Measurements from ENCODE around the gene ESPN.
"Not testable (repeated sequence)": the region's sequence is repeated elsewhere in the genome, so short reads cannot be mapped to it uniquely, and the experiment has no call there.

ESPN gene

DNA sequence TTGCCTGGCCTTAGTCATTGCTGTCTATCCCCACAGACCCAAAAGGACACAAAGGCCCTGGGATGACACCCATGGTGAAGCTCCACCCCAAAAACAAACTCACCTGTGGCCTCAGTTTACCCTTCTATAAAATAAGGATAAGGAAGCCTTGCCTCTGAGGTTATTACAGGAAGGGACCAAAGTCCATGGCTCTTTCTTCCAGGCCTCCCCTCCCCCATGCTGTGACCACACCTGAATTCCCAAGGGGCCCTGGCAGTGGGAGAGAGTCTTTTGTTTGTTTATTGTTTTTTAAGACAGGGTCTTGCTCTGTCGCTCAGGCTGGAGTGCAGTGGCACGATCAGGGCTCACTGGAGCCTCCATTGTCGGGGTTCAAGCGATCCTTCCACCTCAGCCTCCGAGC is 51.9 kb downstream of the ESPN start:
- in situ Hi-C loops (cut with MboI; ENCODE audit: low sequenced_read_pairs) = no loop called here

DNA sequence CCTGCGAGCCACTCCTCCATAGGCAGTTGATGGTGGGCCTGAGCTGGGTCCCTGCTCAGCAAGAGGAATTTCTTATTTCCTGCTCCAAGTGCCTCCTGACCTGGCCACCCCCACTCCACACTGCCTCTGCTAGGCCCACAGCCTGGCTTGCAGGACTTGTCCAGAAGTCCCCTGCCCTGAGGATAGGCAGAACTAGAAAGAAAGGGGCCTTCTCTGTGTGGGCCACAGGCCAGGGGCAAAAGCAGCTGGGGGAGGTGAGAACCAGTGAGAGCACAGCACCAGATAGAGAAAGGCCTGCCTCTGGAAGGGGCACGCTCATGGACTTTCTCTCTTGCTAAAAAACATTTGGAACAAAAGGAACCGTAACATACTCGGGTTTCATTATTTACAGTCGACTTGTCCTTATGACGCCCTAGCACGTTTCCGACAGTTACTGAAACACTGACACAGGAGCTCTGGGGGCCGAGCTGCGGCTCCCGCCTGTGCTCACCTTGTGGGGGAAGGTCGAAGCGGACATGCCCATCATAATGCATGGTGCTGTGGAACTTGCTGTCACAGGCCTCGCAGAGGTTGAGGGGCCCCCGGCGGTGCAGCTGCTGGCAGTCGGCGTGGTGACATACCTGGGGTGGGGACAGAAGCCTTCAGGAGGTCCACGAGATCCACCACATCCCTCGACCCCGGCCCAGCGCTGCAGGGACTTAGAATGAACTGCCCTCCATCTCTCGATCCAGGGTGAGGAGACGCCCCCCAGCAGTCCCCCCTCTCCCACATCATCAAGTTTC is 52.7 kb downstream of the ESPN start:
- in situ Hi-C loops (cut with MboI; ENCODE audit: low sequenced_read_pairs) = no loop called here

DNA sequence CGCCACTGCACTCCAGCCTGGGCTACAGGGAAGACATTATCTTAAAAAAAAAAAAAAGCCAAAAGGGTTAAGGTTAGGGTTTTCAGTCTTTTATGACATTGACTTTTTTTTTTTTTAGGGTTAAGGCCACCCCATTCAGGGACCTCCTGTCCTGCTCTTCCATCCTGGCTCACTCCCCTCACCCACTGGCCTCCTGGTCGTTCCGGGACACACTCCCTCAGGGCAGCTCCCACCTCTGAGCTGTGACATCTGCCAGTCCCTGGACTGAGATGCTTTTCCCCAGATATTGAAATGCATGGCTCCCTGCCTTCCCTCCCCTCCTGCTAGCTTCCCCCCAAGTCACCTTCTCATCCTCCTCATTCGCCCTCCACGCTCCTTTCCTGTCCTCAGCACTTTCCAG is 57.2 kb downstream of the ESPN start:
- in situ Hi-C loops (cut with MboI; ENCODE audit: low sequenced_read_pairs) = no loop called here

DNA sequence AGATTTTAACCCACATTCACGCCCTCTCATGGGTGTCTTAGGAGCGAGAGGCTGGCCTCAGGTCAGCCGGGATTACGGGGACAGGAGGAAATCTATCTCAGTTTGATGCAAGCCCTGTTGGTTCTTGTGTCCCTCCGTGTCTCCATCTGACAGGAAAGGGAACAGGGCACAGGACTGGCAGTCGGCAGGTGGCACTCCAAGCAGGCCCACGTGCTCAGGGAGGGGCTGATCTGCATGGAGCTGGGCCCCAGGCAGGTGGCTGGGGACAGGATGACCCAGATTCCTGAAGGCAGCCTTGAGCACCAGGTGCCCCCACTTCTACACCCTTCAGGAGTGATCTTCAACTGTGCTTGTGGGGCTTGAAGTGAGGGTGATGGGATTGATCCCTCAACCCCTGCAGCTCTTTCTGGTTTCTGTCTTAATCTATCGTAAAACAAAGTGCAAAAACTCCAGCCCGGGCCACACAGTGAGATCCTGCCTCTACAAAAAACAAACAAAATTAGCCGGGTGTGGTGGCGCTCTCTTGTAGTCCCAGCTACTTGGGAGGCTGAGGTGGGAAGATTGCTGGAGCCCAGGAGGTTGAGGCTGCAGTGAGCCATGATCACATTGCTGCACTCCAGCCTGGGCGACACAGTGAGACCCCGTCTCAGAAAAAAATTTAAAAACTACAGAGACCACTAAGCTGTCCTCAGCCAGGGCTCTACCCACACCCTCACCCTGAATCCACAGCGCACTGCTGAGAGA is 58.6 kb downstream of the ESPN start:
- in situ Hi-C loops (cut with MboI; ENCODE audit: low sequenced_read_pairs) = no loop called here

DNA sequence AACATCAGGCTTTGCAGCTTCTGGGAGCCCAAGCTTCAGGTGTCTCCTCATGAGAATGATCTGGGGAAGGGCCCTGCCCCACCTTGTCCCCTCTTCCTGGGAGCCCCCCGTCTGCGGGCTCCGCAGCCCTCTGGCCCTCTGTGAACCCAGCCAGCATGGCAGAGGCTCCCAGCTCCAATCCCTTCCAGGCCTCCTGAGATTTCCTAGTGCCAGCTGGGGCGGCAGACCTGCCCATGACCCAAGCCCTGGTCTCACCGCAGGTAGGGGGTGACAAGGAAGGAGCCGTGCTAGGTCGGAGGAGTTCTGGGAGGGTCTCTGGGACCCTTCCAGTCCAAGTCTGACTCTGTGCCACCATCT is 59.2 kb downstream of the ESPN start:
- in situ Hi-C loops (cut with MboI; ENCODE audit: low sequenced_read_pairs) = no loop called here

DNA sequence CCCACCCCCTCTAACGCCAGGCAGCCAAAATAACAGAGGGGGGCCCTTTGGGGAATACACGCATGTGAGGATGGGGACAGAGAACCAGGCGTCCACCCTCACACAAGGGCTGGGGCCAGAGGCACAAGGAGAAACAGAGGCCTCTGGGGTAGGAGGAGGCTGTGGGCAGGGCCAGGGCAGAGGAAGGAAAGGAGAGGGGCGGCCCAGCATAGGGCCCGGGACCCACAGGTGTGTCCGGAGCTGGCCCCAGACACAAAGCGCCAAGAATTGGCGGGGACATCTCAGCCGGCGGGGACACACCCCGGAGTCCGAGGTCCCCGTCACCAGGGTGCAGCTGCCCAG is 60.2 kb downstream of the ESPN start:
- in situ Hi-C loops (cut with MboI; ENCODE audit: low sequenced_read_pairs) = no loop called here

DNA sequence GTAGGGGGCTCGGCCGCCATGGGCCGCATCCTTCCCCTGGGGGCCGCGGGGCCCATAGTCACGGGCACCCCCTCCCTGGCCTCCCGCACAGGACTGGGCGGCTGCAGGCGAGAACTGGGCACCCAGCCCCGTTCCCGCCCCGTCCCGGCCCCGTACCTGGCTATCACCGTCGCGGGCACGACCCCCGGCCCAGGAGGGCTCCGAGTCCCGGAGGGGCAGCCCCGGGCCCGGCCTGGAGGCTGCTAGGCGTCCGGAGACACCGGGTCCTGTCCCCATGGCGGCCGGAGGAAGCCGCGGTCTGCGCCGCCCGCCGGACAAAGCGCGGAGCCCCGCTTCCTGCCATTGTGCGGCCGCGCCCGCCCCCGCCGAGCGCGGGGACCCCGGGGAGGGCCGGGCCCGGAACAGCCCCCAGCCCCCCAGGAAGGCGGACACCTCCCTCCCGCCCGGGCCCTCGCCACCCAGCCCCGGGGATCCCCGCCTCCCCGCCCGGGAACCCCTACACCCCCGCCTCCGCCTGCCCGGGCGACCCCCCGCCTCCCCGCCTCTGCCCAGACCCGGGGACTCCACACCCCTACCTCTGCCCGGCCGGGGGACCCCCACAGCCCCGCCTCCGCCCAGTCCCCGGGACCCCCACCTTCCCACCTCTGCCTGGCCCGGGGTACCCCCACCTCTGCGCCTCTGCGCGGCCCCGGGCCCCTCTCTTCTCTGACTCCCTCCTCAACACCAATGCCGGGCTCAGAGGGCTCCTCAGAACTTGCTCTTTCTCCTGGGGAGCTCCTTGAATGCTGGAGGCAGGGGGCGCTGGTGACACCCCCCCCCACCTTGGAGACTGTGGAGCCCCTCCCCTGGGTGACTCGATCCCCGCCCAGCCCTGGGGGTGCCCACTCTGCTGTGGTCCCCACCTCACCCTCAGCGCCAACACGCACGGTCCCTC is 60.9 kb downstream of the ESPN start:
- in situ Hi-C loops (cut with MboI; ENCODE audit: low sequenced_read_pairs) = no loop called here

DNA sequence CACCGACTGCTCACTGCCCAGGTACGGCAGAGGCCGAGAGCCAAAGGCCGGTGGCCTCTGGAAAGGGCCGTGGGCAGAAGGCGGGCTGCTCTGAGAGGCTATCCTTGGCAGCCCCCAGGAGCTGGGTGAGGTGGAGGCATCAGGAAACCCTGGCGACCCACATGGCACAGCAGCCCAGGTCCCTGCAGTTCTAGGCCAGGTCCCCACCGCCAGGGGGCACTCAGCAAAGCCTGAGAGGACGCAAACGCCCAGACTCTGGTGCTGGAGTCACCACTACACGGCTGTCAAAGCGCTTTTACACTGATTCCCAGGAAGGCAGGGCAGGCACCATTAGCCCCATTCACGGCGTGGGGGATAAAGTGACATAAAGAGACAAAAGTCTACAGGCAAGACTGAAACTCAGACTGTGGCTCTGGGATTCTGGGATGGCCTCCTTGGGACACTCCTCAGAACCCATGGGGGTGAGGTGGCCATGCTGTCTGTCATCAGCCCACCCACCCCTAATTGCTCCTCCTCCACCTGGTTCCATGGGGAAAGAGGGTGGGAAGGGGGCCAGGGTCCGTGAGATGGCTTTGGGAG is 61.9 kb downstream of the ESPN start:
- in situ Hi-C loops (cut with MboI; ENCODE audit: low sequenced_read_pairs) = no loop called here

DNA sequence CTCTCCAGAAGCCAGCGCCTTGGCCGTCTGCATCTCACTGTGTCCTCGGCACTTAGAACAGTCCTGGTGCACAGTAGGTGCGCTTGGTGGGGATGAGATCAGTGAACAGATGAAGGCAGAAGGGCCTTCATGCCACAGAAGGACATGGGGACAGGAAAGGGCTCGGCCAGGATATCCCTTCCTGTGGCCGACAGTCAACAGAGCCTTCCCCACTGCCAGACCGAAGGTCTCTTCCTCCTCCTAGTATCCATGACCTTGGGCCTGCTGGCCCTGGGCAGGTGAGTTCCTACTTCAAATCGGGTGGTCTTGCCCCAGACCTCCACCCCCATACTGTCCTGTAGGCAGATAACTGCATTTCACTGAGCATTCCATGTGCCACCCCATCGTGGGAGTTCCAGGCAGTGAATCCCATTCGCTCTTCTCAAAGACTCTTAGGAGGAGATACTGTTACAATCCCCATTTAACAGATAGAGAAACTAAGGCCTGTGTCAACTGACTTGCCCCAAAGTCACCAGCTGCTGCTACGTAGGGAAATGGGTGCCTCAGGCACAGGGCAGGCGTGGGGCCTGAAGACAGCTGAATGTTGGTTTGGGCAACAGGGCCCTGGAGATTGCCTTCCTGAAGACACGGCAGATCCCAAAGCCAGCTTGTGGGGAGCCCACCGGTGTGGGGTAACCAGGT is 63.4 kb downstream of the ESPN start:
- in situ Hi-C loops (cut with MboI; ENCODE audit: low sequenced_read_pairs) = no loop called here

DNA sequence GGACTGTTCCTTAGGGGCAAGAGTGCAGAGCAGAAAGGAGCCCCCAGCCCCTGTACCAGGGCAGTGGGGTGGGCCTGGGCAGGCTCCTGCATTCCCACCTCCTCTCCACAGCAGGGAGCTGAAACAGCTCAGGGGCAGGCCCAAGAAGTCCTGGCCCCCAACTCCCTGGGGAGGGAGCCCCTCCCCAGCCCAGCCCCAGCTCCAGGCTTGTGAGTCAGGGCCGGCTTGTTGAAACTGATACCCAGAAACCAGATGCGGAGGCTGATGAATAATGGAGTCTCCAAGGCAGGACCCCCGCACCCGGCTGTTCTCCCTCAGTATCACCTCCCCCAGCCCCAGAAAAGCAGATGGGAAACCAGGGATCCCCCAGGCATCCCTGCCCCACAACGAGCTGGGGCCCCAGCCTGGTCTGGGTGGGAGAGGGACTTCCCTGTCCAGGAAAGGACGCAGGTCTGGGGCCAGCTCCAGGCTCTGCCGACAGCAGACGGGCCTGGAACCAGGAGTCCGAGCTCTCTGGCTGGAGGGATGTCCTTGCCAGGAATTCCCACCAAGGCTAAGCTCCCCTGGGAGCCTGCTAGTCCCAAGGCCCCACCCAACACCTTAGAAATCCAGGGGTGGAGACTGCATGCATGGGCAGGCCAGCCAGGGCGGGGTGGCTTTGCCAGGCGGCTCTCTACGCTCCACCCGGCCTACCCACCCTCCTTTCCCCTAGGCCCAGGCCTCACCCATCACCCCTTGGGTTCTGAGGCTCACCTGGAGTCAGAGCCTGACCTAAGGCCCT is 64.2 kb downstream of the ESPN start:
- in situ Hi-C loops (cut with MboI; ENCODE audit: low sequenced_read_pairs) = no loop called here

DNA sequence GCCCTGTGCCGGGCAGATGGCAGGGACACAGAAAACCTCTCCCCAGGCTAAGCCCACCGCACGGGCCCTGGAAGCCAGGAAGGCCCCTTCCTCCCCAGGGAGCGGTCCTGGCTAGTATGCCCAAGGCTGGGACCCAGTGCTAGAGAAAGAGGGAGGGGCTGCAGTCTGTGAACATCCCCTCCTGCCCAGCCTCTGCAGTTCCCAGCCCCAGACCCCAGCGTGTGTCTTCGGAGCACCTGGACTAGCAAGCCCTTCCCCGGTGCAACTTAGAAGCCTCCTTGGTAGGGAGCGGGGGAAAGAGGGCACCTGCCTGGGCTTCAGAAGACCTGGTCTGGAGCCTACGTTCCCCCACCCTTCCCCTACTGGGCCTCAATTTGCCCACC is 64.8 kb downstream of the ESPN start:
- in situ Hi-C loops (cut with MboI; ENCODE audit: low sequenced_read_pairs) = no loop called here

DNA sequence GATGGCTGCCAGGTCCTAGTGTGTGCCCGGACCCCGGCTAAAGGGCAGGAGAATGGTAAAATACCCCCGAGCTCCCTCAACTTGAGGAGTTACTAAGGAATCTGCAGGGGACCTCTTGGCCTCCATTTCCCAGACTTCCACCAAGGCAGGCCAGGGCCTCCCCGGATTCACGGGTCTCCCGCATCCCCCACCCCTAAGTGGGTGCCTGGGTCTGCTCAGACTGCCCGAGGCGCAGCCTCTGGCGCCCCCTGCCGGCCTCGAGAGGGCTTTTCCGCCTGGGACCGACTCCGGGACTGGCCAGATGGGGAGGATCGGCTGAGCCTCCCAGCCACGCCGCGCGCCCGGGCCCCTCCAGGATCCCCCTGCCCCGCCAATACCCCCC is 65.2 kb downstream of the ESPN start:
- in situ Hi-C loops (cut with MboI; ENCODE audit: low sequenced_read_pairs) = no loop called here

DNA sequence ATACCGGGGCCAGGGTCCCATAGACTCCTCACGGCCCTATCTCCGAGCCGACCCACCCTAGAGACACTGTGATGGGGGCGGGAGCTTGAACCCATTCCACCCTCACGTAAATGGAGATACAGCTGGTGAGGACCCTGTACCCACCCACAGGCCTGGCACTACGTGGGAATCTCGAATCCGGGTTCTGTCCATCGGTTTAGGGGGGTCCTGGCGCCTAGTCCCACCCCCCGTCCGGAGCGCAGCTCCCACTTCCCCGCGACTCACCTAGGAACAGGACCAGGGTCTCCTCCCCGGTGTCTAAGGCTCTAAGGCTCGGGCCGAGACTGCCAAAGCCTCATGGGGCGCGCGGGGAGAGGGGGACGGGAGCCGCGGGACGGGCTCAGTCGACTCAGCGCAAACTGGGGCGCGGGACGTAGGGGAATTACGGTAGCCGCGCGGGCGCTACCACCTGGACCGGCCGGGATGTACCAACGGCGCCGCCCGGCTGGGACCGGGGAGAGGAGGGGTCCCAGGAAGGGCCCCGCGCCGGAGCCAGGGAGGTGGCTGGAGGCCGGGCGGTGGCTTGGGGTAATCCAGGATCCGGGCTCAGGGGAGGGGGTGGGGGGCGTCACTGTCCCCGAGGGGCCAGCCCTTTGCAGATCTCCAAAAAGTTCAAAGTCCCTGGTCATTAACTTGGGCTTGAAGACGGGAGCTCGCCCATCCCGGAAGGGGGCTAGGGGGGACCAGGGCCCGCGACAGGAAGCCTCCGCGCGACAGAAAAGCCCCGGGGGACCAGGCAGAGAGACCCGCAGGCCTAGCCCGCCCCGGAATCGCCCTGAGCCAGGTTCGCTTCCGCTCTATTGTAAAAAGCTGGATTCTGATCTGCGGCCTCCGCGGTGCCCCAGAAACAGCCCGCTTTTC is 65.9 kb downstream of the ESPN start:
- in situ Hi-C loops (cut with MboI; ENCODE audit: low sequenced_read_pairs) = no loop called here

DNA sequence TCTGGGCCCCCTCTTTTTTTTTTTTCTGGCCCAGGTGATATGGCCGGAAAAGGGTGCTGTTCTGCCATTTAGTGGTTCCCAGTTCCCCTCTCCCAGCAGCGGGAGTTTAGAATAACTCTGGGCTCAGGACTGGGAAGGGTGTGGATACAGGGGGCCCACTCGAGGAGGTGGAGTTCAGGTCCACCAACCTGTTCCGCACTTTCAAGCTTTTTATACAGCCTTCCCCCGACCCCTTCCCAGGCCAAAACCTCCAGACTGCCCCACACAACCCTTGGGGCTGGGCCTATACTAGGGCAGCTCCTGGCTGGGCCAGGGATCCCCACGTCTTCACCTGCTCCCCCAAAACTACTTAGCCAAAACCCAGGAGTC is 66.5 kb downstream of the ESPN start:
- in situ Hi-C loops (cut with MboI; ENCODE audit: low sequenced_read_pairs) = no loop called here

DNA sequence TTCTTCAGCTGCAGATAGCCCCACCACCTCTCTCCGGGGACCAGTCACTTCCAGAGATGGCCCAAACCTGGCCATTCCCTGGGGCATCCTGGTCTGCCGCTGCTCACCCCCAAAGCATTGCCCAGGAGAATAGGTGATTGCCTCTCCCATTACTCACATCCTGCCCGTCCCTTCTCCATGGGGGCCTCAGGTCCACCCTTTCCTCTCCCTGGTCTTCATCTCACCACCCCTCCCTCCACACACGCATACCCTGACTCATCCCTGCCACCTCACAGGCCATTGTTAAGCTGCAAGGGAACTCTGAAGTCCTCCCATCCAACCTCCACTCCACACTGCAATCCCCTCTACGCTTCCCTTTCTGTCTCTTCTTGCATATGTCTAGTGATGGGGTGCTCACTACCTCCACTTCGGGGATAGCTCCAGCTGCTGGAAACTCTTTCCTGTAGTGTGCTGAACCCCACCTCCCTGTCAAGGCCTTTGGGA is 66.9 kb downstream of the ESPN start, which contains the start of gene PLEKHG5:
Gene PLEKHG5 (minus strand): TSS at position 188 of the 483 bp plus-strand sequence. CDS start 14,096 bp downstream, outside the sequence.
- in situ Hi-C loops (cut with MboI; ENCODE audit: low sequenced_read_pairs) = no loop called here

DNA sequence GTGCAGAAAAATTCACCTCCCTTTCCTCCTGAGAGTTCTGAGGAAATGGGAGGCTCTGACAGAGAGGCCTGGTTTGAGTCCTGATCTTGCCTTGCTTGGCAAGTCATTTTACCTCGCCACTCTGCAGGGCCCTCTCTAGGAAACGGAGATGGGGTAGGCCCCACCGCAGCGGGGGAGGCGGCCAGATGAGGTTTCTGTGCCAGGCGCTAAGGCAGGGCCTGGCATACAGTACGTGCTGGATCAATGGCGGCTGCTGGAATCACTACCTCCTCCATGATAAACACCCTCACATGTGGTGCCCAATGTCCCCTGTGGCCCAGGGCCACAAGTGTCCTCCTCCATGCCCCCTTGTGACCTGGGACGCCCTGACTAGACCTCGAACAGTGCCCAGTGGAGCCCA is 67.4 kb downstream of the ESPN start:
- in situ Hi-C loops (cut with MboI; ENCODE audit: low sequenced_read_pairs) = no loop called here

DNA sequence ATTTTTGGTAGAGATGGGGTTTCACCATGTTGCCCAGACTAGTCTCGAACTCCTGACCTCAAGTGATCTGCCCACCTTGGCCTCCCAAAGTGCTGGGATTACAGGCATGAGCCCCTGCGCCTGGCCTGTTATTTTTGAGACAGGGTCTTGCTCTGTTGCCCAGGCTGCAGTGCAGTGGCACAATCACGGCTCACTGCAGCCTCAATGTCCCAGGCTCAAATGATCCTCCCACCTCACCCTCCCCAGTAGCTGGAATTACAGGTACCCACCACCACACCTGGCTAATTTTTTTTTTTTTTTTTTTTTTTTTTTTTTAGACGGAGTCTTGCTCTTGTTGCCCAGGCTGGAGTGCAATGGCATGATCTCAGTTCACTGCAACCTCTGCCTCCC is 69.3 kb downstream of the ESPN start:
- in situ Hi-C loops (cut with MboI; ENCODE audit: low sequenced_read_pairs) = not testable (repeated sequence)

DNA sequence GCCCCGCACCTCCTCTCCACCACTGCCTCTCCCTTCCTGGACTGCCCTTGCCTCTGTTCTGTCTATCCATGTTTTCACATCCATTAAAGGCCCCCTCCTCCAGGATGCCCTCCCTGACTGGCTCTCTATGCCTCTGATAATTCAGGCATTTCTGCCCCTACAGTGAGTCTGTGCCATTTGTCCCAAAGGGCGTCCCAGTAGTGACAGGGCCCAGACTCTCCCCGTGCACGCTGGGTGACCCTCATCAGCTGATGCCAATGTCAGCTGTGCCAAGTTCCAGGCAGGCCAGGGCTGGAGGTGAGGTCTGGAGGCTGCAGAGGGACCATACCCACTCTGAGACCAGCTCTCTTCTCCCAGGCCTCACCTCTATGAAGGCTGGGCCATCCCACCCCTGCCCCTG is 70.1 kb downstream of the ESPN start:
- in situ Hi-C loops (cut with MboI; ENCODE audit: low sequenced_read_pairs) = no loop called here

DNA sequence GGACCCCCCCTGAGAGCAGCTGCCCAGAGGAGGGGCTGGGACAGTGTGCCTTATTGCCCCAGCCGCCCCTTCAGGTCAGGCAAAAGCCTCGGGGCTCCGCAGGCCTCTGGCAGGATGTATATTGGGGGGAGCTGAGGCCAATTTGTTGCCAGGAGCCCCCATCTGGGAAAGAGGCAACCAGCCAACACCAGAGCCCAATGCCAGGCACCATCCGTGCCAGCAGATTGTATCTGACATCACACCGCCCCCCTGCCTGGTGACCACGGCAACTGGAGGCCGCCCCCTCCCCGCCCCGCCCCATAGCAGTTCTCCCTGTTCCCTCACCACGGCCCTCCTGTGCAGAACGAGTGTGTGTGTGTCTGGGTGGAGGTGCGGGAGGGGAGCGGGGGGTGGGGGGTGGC is 70.5 kb downstream of the ESPN start:
- in situ Hi-C loops (cut with MboI; ENCODE audit: low sequenced_read_pairs) = no loop called here

Data from HL-60/S4 treated with phorbol 12-myristate 13-acetate at 8.2 ng/mL for 4 days and 3 days (cell line).